Endothelial cell of umbilical vein (primary cell): Measurements from ENCODE around the gene ZFYVE26.

Source experiments
- EZH2 ChIP-seq: IDR thresholded peaks from 2 replicates; pipeline ENCODE4 v1.6.1; 2012; ENCODE audit warnings: borderline replicate concordance, low read depth, mild to moderate bottlenecking, moderate library complexity, low read length, inconsistent platforms; ENCODE audit not compliant: severe bottlenecking
- GATA2 ChIP-seq: IDR thresholded peaks from 2 replicates; pipeline ENCODE4 v1.7.0; 2011; ENCODE audit warnings: low read depth, mild to moderate bottlenecking, moderate library complexity, mixed read lengths, low read length; ENCODE audit not compliant: insufficient read length, insufficient read depth
- JUN ChIP-seq: IDR thresholded peaks from 2 replicates; pipeline ENCODE4 v1.6.1; 2011; ENCODE audit warnings: borderline replicate concordance, low read depth; ENCODE audit not compliant: insufficient read length, insufficient read depth
- MYC ChIP-seq: IDR thresholded peaks from one replicate; pipeline ENCODE4 v1.6.1; 2011; ENCODE audit warnings: mild to moderate bottlenecking, low read depth, low read length
- POLR2A ChIP-seq: IDR thresholded peaks from 2 replicates; pipeline ENCODE4 v1.6.1; 2012; ENCODE audit warnings: low read depth, mild to moderate bottlenecking, control low read depth, low read length
- POLR2AphosphoS5 ChIP-seq: IDR thresholded peaks from 2 replicates; pipeline ENCODE4 v1.6.1; 2012; ENCODE audit warnings: low read depth, mild to moderate bottlenecking, control low read depth, low read length, moderate library complexity; ENCODE audit not compliant: insufficient read depth
- TF ChIP-seq, protein P1 (sequence below), 2 donors: IDR thresholded peaks; 1 replicate in 1 of 2; 2 replicates in 1 of 2; pipeline ENCODE4 v1.5.1; 2011; ENCODE audit warnings: low read length in 2 of 2, mild to moderate bottlenecking in 2 of 2, moderate library complexity in 2 of 2, control low read depth in 1 of 2, inconsistent platforms in 1 of 2, low read depth in 1 of 2; ENCODE audit not compliant: insufficient read depth in 1 of 2; ENCODE audit errors: extremely low read depth in 1 of 2

GRCh38 chr14:67727361-67727760 is 89.0 kb downstream of the ZFYVE26 start:
- TF ChIP-seq POLR2A (no peak), EZH2 (no peak), MYC (no peak), GATA2 (no peak), POLR2AphosphoS5 (no peak), JUN (no peak)
- TF ChIP-seq, protein P1, sequence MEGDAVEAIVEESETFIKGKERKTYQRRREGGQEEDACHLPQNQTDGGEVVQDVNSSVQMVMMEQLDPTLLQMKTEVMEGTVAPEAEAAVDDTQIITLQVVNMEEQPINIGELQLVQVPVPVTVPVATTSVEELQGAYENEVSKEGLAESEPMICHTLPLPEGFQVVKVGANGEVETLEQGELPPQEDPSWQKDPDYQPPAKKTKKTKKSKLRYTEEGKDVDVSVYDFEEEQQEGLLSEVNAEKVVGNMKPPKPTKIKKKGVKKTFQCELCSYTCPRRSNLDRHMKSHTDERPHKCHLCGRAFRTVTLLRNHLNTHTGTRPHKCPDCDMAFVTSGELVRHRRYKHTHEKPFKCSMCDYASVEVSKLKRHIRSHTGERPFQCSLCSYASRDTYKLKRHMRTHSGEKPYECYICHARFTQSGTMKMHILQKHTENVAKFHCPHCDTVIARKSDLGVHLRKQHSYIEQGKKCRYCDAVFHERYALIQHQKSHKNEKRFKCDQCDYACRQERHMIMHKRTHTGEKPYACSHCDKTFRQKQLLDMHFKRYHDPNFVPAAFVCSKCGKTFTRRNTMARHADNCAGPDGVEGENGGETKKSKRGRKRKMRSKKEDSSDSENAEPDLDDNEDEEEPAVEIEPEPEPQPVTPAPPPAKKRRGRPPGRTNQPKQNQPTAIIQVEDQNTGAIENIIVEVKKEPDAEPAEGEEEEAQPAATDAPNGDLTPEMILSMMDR (IDR thresholded peaks at IDR 0.05; ENCODE audit: extremely low read depth in 1 of 2, insufficient read depth in 1 of 2, low read depth in 1 of 2, low read length in 2 of 2), result no peak
